MV-4-11 (cell line): Measurements from ENCODE around the gene PARD6G.
"Not testable (repeated sequence)": the region's sequence is repeated elsewhere in the genome, so short reads cannot be mapped to it uniquely, and the experiment has no call there.

Experiments
- DNase-seq: peaks from one replicate; lab custom pipeline; 2025; lab: John Stamatoyannopoulos, UW

PARD6G gene

DNA sequence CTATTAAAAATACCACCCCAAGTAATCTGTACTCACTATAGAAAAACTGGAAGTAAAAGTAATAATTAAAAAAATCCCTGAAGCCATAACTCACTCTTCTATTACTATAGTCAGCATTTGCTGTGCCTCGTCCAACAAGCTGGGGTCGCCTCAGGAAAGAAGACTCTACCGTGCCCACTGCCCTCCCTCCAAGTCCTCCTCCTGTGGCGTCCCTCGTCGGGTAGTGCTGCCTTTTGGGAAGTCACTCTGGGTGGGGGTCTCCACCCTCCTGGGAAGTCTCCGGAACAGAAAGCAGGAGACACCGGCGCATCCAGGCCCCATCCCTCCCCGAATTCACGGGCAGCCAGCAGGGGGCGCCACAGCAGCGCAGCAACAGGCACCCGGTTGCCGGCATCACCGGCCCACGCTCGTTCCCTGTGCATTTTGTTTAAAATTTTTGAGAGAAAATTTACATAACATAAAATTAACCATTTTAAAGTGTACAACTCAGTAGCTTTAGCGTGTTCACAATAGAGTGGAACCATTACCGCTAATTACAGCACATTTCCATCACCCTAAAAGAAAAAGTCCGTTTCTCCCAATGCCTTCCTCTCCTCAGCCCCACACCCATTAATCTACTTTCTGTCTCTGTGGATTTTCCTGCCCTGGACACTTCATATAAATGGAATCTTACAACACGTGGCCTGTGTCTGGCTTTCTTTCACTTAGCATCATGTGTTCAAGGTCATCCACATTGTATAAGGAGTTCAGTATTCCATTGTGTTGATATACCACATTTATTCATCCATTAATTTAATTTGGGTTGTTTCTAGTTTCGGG is 76.1 kb downstream of the PARD6G start:
- DNase-seq, result no peak

DNA sequence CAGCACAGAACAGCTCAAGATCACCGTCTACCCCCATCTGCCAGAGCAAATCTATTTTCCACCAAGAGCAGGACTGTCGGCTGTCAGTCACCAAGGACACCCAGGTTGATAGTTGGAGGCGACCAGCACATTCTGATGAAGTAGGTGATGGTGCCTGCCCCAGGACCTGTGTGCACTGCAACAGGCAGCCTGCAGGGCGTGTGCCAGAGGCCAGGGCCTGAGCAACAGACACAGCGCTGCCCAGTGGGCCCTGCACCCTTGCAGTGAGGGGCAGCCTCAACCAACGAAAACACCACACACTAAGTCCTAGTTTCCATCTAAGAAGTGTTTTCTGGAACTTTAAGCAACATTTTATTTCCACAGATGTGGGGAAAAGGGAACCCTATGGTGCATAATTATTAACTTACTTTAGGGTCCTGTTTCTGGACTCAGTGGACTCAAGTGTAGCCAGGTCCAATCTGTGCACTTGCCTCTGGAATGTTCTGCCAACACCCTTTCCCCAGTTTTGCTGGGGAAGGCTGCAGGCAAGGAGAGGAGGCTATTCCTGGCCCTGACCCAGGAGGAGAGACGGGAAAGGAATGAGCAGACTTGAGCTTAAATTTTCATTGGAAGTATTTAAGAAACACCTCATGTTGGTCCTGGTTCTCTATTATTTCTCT is 76.8 kb downstream of the PARD6G start:
- DNase-seq, result no peak

DNA sequence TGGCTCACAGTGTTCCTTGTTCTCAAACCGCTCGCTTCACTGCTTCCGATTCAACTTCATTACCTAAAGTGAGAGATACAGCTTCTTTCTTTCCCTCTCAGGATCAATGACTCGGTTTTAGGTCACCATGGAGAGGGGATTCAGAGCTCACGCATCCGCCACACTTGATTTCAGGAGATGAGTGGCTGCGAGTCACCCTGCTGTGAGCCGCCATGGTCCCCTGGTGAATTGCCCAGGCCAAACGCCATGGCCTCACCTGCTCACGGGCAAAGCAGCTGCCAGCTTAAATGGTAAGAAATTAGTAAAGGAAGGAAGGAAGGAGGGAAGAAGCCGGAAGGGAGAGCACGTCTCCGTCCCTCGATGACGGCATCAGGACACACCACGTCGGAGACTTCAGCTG is 77.7 kb downstream of the PARD6G start:
- no peak for DNase-seq

DNA sequence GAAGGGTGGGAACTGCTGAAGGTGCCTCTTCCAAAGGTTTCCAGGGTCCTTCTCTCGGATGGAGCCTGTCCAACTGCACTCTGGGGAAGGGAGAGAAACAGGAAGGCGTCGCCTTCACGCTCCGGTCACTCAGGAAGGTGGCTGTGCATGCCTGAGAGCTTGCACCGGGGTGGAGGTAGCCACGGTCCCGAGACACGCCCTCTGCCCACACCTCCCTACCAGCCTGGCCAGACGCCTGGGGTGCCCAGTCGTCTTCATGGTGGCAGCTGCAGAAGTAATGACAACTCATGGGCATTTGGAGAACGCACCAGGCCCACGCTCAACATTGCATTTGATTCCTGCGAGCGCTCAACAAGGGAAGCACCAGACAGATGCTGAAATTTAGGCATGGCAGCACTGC is 78.3 kb downstream of the PARD6G start:
- DNase-seq, result no peak

DNA sequence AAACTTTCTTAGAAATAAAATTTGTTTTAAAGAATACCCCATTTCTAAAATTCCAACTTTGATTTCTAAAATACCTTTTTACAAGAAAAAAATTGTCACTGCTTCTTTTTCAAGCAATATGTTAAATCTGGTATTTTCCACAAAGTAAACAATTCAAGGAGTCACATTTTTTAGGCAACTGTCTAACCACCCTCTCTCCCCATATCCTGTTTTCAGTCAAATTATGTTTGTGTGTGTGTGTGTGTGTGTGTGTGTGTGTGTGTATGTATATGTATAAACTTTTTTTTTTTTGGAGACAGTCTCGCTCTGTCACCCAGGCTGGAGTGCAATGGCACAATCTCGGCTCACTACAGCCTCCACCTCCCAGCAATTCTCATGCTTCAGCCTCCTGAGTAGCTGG is 79.0 kb downstream of the PARD6G start:
- no peak for DNase-seq

DNA sequence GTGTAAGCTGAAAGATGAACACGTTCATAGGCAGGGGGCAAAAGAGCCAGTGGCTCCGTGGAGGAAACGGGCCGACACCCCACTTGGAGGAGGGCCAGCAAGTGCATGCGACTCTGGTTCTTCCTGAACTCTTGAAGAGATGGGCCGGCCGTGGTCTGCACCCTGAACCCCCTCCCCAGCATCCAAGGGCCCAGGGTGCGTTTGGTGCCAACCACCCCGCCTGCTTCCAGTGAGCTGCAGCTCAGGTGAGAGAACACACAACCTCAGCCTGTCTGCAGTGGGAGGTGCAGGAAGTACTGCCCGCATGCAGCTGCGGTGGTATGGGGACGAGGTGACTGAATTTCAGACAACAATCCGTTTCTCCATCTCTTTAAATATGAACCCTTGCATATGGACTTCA is 79.4 kb downstream of the PARD6G start:
- no peak for DNase-seq

DNA sequence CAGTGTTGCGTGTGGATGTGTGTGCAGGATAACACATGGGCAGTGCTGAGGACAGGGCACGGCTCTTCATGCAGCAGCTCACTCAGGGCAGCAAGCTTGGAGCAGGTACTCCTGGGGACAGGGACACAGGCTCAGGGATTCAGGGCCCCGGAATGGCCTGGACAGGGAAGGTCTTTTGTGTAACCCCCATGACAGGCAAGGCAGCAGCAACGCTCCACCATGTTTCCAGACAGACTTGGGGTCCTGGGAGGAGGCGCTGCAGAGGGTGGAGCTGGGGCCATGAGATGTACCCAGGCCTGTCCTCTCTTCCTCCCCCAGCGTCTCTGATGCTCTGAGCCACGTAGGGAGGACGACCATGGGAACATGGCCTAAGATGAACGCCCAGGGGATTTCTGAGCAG is 80.0 kb downstream of the PARD6G start:
- no peak for DNase-seq

DNA sequence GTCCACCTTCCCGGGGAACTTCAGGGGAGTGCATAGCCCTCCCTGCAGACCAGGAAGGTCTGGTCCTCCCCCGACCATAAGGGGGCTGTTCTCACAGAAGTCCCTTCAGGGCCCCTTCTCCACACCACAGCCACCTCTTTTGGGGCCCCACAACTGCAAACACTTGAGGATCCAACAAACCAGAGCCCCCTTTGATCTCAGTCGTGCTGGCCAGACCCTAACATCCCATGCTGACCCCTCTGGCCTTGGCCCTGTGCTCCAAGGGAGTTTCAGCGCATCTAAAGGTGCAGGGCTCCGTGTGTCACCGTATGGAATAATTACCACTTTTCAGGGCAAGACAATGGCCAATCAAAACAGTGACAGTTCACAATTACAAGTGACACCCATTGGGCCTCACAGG is 80.6 kb downstream of the PARD6G start:
- no peak for DNase-seq

DNA sequence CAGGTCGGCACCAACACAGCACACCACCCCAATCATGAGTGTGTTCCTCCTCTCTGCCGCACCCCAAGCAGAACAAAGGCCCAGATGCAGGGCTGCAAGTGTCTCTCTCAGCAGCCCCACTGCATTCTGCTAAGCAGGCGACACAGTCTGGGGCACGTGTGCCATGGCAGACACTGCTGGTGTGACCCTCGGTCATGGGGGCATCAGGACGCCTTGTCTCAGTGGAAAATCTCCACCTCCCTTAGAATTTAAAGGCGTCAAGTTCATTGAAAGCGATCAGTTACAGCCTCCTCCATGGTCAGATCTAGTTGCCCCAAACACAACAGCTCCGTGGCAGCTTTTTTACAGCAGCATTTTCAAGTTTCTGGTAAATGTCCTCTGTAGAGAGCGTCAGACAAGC is 81.1 kb downstream of the PARD6G start:
- DNase-seq, result no peak

DNA sequence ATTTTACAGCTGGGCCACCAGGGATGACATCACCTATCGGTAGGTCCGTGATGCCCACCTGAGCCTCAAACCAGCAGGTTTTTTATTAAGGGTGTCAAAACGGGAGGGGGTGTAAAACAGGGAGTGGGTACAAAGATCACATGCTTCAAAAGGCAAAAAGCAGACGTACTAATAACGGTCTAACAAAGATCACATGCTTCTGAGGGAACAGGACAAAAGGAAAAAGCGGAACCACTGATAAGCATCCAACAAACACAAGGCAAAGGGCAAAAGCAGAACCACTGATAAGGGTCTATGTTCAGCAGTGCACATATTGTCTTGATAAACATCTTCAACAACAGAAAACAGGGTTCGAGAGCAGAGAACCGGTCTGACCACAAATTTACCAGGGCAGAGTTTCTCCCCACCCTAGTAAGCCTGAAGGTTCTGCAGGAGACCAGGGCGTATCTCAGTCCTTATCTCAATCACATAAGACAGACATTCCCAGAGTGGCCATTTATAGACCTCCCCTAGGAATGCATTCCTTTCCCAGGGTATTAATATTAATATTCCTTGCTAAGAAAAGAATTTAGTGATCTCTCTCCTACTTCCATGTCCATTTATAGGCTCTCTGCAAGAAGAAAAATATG is 82.5 kb downstream of the PARD6G start:
- DNase-seq, result not testable (repeated sequence)

DNA sequence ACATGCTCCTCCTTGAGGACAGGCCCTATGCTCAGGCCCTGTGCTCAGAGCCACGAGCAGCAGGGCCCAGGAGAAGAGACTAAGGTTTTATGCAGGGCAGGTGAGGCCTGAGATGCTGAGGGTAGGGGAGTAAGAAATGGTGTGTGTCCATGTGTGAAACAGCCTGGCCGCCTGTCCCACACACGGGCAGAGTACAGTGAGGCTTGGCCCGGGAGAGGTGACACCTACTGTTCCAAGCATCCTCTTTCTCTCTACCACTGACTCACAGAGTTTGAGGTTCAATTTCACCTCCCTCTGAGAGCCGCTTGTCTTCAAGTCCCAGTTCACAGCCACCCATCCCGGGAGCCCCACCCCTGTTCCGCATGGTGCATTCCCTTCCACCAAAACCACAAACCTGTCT is 84.1 kb downstream of the PARD6G start:
- DNase-seq, result no peak

DNA sequence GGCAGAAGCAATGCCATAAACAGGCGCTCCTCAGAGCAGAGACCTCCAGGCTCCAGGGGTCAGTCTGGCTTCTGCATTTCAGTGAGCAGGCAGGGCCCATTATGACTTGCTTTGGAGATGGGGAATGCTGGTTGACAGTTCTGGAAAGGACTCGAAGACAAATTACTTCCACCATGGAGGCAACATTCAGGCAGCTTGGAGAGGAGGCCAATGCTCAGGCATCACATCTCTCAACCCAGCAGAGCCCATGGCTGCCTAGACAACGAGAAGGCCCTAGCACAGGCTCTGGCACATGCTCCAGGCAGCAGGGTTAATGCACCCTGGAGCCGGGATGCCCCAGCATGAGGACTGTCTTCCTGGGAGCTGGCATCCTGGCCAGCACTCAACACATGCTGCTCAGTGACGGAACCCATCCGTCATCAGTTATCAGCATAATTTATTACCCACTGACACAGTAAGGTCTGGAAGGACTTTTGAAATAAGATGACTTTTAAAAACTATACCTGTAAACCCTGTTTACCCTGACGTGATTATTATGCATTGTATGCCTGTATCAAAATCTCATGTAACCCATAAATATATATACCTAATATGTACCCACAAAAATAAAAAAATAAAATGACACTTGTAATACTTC is 85.4 kb downstream of the PARD6G start:
- DNase-seq, result no peak

DNA sequence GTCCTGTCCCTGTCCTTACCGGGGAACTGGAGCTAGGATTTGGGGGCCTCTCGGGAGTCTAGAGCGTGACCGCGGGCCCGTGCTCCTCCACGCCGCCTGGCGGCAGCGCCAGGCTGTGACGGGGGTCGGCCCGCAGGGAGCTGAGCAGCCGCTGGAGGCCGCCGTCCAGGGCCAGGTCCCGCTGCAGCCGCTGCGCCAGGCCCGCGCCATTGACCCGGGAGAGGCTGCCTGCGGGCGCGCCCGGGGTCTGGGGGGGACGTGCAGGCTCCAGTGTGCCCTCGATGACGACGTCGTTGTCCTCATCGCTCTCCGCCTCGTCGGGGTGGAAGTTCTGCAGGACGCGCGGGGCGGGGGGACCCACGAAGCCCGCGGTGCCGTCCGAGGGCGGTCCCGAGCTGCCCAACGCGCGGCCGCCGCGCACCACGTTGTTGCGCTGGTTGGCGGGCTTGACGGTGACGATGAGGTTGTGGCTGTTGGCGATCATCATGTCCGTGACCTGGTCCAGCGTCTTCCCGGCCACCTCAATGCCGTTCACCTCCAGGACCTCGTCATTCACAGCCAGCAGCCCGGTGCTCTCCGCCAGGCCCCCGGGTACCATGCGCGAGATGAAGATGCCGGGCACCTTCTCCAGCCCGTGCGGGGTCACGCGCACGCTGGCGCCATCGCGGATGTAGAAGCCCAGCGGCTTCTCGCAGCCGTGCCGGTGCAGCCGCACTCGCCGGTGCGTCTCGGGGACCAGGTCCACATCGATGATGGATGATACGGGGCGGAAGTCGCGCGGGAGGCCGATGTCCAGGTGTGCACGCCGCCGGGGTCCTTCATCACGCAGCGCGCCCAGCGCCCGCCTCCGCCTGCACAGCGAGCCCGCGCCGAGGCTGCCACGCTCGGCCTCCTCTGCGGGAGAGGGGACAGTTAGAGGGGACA is 87.3 kb downstream of the PARD6G start:
- DNase-seq, result no peak

DNA sequence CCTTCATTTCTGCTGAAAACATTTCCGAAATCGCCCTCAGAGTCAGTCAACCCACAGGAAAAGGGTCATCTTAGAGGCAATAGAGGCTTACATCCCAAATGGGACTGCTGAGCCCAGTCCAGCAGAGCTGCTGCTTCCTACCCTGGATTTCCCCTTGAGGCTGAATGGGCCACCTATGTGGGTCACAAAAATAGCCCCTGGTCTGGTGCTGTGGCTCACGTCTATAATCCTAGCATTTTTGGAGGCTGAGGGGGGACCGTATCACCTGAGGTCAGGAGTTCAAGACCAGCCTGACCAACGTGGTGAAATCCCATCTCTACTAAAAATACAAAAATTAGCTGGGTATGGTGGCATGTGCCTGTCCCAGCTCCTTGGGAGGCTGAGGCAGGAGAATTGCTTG is 88.9 kb downstream of the PARD6G start:
- no peak for DNase-seq

DNA sequence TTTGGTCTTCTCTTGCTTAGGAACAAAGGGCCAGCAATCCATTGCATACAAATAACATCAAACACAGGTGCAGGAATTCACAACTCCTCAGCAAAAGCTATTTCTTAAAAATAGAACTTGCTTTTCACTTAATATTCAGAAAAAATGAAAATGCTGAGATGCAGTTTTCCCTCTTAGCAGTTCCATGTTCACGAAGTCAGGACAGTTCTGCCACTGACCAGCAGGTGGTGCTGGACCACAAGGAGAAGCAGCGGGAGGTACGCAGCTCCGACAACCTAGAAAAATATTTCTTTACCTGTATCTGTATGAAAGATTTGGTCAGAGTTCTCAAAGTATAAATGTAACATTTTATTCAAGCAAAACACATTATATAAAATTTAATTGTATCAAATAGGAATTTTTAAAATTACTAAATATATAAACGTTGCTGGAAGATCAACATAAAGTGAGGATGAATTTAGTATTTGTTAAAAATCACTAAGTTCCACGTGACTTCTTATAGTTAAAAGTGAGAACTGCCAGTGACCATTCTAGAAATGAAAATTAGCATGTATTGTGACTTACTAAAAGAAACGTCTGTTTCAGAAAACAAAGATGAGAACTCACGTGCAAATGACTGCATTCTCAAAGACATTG is 89.5 kb downstream of the PARD6G start:
- DNase-seq, result peak; percentile 11

DNA sequence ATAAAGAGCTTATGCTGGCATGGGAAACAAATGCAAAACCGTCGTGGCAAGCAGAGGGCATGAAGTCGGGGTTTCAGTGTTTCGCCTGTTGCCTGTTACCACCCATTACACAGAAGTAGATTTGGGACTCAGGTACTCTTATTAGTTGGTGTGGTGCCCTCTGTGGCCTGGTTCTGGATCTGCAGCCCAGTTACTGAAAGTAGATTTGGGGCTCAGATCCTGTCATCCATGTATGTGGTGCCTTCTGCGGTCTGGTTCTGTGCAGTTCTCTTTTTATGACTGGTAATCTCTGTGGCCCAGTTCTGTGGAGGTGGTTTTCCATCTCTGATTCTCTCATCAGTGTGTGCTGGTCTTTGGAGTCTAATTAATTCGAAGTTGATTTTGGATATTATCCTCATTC is 93.0 kb downstream of the PARD6G start:
- DNase-seq, result no peak

DNA sequence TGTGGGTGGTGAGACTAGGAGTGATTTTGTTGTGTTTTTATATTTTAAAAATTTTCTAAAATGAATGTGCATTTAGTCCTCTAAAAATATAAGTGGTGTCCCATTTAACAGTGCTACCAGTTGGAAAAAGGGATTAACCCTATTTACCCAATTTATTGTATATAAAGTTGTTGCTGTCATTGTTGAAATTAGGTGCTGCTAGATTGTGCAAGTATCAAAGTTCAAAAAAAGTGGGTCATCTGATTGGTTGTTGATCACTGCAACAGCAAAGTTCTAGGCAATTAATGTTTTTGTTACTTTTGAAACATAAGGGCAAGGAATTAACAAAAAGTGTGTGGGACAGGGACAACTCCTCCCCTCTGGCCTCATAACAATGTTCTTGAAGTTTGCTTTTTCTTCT is 97.6 kb downstream of the PARD6G start:
- no peak for DNase-seq

DNA sequence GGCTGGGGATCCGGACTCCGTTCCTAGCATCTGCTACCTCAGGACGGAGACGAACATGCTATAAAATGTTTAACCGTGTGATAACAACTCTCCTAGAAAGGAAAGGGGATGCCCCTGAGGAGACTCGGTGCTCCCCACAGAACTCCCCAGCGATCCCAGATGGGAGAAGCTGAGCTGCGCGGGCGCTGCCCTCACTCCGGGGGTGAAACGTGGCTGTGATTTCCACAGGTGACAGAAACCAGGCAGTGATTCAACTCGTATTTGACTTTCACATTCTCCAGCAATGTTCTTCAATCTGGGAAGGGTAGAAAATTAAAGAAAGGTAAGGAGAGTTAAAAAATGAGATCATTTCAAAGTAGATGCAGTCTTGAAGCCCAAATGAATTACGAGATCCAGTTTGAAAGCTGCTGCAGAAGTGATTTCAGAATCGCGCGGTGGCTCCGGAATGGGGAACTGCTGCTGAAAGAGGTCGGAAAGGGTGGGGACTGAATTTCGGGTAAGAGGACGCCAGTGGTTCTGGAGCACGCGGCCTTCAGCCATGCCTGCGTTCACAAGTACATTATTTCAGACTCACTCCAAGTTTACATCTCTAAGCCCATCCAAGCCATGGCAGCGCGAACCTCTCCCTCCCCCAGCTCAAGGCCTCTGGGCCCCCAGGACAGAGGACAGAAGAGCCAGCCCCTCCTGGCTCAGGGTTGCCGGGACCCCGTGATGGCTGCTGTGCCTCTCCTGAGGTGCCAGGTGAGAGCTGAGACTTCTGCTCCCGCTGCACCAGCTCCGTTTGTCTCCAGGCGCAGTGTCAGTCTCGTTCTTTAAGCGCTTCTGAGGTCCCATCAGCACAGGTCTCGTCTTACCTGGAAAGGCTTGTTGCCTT is 98.8 kb downstream of the PARD6G start:
- peak; percentile 69 for DNase-seq

DNA sequence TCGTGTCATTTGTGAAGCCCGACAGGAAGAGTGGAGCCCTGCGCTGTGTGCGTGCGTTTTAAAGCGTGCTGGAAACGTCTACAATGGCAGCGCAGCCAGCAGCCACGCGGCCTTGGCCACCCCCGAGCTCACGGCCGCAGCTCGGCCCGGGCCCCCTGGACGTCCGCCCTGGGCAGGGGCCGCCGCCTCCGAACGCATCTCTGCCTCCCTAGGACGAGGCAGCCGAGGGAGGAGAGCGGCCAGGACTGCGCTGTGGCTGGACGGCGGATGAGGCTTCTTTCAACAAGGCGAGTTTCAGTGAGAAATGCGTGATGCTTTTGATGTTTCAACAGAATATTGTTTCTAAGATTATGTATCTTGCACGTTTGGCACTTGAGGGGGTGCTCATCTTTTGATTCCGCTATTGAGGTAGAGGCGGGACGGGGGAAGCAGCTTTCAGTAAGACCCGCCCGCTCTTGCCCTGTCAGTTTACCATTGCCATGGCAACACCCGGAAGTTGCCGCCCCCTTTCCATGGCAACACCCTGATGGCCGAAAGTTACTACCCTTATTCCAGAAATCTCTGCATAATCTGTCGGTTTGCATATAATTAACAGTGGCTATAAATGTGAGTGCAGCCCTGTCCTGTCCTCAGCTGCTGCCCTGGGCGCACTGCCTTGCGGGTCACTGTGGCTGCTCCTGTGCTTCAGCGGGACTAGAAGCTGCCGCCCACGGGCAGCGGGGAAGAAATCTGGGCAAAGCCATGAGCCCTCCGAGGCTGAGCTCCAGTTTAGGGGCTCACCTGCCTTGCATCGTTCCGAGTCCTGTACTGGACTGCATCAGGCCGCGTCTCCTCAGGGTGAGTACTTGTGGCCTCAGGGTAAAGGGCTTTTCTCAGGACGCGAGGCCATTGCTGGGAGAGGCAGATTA is 99.6 kb downstream of the PARD6G start:
- peak; percentile 78 for DNase-seq
